Right kidney (tissue), 9 donors: ENCODE measurements around the gene SYTL1.

Experiments
- DNase-seq: peaks from one replicate; pipeline ENCODE4 v3.0.0-alpha.2; 2016
- long read RNA-seq, 8 donors: transcript quantifications; one replicate each; lab custom pipeline, GENCODE V29; 2026

Gene SYTL1
- long read RNA-seq, donor 1, partial matches to known transcripts, result 0 of 2 reads
- long read RNA-seq, donor 1, other reads (novel, unspliced or antisense), result 0 of 2 reads
- long read RNA-seq, donor 2, partial matches to known transcripts, result 0 of 8 reads
- long read RNA-seq, donor 2, other reads (novel, unspliced or antisense), result 0 of 8 reads
- long read RNA-seq, donor 3, partial matches to known transcripts, result 0 of 1 reads
- long read RNA-seq, donor 3, other reads (novel, unspliced or antisense), result 0 of 1 reads
- long read RNA-seq, donor 4, partial matches to known transcripts, result 0 of 2 reads
- long read RNA-seq, donor 4, other reads (novel, unspliced or antisense), result 0 of 2 reads
- long read RNA-seq, donor 5, partial matches to known transcripts, result 0 of 2 reads
- long read RNA-seq, donor 5, other reads (novel, unspliced or antisense), result 0 of 2 reads
- long read RNA-seq, donor 6, partial matches to known transcripts, result 0 of 2 reads
- long read RNA-seq, donor 6, other reads (novel, unspliced or antisense), result 0 of 2 reads
- long read RNA-seq, donor 7, partial matches to known transcripts, result 0 of 2 reads
- long read RNA-seq, donor 7, other reads (novel, unspliced or antisense), result 0 of 2 reads
- long read RNA-seq, donor 8, partial matches to known transcripts, result 0 of 3 reads
- long read RNA-seq, donor 8, other reads (novel, unspliced or antisense), result 0 of 3 reads

GRCh38 chr1:27341525-27342252 lies at the start of gene SYTL1:
Gene SYTL1, plus strand, starts transcription at chr1:27342022. Its CDS starts 3,313 bp downstream, at chr1:27345335.
- DNase-seq, result peak; percentile 63

DNA sequence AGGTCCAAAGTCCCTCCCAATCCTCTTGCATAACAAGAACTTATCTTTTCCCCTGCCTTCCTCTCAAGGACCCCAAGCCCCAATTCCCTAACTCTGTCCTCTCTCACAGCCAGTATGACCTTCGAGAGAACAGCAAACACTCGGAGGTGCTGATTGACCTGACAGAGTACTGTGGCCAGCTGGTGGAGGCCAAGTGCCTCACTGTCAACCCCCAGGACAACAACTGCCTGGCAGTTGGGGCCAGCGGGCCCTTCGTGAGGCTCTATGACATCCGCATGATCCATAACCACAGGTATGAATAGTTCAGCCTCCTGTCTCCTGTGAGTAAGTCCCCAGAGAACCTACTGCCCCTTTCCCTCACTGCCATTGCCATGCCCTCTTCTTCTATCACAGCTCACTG lies 49.7 kb upstream of the SYTL1 start:
- DNase-seq, result no peak

DNA sequence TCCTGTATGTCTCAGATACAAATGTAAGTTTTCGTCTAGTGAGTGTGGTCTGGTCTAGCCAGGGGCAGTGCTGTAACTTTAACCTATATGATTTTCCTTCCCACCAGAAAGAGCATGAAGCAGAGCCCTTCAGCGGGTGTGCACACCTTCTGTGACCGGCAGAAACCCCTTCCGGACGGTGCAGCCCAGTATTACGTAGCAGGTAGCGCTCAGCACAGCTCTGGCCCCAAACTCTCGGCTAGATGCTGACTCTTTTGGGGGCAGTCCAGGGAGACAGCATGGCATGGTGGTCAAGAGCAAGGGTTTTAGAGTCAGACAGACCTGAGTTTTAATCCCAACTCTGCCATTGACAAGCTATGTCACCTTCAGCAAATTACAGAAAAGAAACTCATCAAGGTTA lies 47.9 kb upstream of the SYTL1 start:
- no peak for DNase-seq

GRCh38 chr1:27296773-27297291 lies 45.0 kb upstream of the SYTL1 start:
- no peak for DNase-seq

DNA sequence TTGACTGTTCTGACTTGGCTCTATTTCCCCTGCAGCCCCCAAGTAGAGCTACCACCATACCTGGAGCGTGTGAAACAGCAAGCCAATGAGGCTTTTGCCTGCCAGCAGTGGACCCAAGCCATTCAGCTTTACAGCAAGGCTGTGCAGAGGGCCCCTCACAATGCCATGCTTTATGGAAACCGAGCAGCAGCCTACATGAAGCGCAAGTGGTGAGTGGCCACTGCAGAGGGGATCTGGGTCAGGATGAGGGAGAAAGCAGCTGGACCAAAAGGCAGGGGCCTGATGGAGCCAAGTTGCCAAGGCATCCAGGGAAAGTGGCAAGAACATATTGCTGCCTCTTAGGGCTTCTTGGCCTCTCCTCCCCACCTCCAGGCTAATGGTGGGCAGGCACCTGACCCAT lies 43.9 kb upstream of the SYTL1 start:
- DNase-seq, result no peak

DNA sequence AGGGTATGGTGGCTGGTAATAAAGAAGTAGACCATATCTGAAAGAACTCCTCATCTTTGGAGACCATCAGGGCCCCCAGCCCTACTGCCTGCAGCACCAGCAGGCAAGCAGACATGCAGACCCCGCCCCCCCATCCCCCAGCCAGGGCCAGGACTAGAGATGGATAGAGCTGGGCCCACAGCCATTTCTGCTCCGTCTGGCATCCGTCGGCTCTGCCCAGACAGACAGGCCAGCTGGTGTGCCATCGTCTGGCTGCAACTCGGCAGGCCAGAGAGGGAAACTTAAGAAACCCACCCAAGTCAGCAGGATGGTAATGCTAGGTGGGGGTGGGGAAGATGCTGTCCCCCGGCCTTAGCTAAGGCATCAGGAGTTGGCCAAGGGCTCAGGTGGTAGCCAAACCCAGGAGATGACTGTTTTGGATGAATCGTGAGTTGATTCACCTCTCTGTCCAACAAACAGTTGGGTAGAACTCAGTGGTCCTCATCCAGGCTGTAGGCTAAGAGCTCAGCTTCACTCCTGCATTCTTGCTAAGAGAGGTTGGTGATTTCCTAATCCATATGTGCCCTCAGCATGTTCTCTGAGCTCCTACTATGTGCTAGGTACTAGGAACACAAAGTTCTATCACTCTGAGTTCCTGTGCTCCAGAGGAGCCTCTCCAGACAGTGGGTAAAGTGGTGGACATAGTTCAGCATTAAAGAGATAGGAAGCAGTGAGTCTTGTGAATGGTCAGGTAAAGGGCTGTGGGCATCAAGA lies 43.0 kb upstream of the SYTL1 start:
- DNase-seq, result no peak

DNA sequence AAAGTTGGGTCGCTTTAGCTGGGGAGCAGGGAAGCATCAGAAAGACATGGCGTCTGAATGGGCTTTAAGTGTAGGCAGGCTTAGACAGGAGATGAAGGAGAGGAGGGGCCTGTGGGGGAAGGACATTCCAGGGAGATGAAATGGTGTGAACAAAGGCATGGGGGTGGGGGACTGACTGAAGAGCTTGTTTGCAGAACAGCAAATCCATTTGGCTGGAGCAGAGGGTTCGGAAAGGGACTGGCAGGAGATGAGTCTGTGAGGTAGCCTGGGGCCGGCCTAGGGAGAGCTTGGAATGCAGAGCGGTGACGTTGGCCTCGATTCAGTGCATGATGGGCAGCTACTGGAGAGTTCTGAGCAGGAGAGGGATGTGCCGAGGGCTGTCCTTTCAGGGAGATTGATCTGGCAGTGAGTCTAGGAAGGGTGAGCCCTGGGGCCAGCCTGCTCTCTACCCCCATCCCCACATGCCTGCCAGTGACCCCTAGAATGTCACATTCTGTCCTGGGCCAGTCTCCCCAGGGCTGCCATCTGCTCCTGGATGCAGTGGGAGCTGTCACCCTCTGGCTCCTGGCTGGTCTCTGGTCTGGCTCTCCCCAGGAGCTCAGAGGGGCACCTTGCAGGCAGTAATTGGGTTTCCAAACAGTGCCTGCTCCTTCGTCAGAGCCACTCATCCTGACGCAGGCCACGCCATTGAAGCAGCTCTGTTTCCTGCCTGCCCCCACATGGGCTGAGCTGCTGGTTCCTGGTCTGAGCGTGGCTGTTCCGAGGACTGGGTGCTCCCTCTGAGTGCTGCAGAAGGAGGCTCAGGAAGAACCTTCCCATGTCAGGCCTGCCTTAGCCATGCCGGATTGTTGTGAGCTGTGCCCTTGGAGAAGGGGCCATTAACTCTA lies 42.2 kb upstream of the SYTL1 start:
- DNase-seq, result peak; percentile 34

- peak; percentile 88 for DNase-seq
Measured at GRCh38 chr1:27300341-27301051, 41.3 kb upstream of the SYTL1 start.

DNA sequence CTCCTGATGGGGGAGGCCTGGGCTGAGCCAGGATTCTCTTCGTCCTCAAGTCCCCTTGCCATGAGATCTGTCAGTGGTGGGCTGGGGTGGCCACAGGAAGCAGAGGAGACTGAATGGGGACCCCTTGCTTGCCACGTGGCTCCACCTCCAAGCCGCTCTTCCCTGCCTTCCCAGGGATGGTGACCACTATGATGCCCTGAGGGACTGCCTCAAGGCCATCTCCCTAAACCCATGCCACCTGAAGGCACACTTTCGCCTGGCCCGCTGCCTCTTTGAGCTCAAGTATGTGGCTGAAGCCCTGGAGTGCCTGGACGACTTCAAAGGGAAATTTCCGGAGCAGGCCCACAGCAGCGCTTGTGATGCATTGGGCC lies 40.8 kb upstream of the SYTL1 start:
- no peak for DNase-seq

GRCh38 chr1:27301582-27302199 lies 40.1 kb upstream of the SYTL1 start:
- no peak for DNase-seq

DNA sequence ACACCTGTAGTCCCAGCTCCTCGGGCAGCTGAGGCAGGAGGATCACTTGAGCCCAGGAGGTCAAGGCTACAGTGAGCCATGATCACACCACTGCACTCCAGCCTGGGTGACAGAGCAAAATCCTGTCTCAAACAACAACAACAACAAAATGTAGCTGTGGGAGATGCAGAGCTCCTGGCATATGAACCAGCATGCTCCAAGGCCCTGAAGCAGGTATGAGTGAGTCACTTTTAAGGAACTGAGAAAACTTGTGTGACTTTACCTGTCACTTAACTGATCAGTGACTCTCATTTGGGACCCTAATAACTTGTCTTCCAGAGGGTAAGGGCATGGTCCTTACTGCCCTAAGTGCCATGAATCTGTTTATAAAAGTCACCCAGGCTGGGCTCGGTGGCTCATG lies 39.2 kb upstream of the SYTL1 start:
- DNase-seq, result no peak

GRCh38 chr1:27303509-27303908 lies 38.3 kb upstream of the SYTL1 start:
- no peak for DNase-seq

DNA sequence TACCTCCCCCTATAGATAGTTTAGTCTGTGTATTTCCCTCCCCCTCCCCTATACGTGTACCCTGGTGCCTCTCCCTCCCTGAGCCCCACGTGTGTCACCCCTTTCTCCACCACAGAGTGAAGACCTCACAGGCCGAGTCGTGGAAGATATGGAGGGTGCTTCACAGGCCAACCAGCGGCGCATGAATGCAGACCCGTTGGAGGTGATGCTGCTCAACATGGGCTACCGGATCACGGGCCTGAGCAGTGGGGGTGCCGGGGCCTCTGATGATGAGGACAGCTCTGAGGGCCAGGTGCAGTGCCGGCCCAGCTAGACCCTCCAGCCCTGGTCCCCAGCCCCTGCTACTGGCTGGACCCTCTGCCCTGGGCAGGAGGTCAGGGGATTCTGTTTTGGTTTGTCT lies 35.8 kb upstream of the SYTL1 start:
- DNase-seq, result no peak

- peak; percentile 51 for DNase-seq
Measured at GRCh38 chr1:27306892-27307761, 34.7 kb upstream of the SYTL1 start.

- DNase-seq, result no peak
Measured at GRCh38 chr1:27307874-27308598, 33.8 kb upstream of the SYTL1 start.

DNA sequence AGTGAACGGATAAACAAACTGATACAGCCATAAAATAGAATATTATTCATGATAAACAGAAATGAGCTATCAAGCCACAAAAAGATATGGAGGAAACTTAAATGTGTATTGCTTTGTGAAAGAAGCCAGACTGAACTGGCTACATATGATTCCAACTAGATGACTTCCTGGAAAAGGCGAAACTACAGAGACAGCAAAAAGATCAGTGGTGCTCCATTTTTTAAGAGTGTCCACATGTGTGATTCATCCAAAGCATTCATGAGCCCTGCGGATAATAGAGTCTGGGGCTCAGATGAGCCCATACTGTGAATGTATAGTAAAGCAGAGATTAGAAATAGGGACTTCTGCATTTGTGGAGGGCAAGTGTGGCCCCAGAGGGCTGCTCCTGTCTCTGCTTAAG lies 27.7 kb upstream of the SYTL1 start:
- no peak for DNase-seq

GRCh38 chr1:27314737-27315136 lies 27.1 kb upstream of the SYTL1 start:
- DNase-seq, result no peak

- DNase-seq, result no peak
Measured at GRCh38 chr1:27316860-27317259, 25.0 kb upstream of the SYTL1 start.
